Gastrocnemius medialis (tissue), 4 donors: ENCODE data around the gene PDZD11.

Source experiments
- CTCF ChIP-seq, 5 experiments: fragments of 450-650 bp in 3 of 5; fragments of 200-600 bp in 2 of 5; sonication (generic) in 2 of 5; IDR thresholded peaks in 4 of 5; conservative IDR thresholded peaks in 1 of 5; 1 replicate in 4 of 5; 2 replicates in 1 of 5; pipeline ENCODE4 v1.5.1; 2016 to 2019; ENCODE audit warnings: antibody characterized with exemption in 5 of 5, mild to moderate bottlenecking in 3 of 5, moderate library complexity in 3 of 5
- POLR2A ChIP-seq, 2 donors: fragments of 450-650 bp; IDR thresholded peaks; one replicate each; pipeline ENCODE4 v1.6.1; 2017; ENCODE audit warnings: antibody characterized with exemption in 2 of 2, mild to moderate bottlenecking in 2 of 2, moderate library complexity in 2 of 2

- TF ChIP-seq CTCF (IDR thresholded peaks at IDR 0.05 in 4 of 5, conservative IDR thresholded peaks at IDR 0.05 in 1 of 5) (no peak), POLR2A (IDR thresholded peaks at IDR 0.05) (no peak)
Observed at GRCh38 chrX:70264784-70265183, 24.9 kb downstream of the PDZD11 start.
